Loucy (cell line): Measurements from ENCODE around the gene SVOPL.

ENCODE experiments used
- H2AFZ ChIP-seq: fragments of 200-600 bp; sonication (generic); 2 replicates; pipeline ENCODE4 v1.6.0; 2016; ENCODE audit warnings: antibody characterized with exemption, mild to moderate bottlenecking, low read length, moderate library complexity
- H3F3A ChIP-seq: fragments of 200-600 bp; 2 replicates; pipeline ENCODE4 v1.6.0; 2016; ENCODE audit warnings: antibody characterized with exemption, low read depth, mild to moderate bottlenecking
- H3K27me3 ChIP-seq: fragments of 200-600 bp; sonication (generic); 2 replicates; pipeline ENCODE4 v1.6.1; 2014; ENCODE audit warnings: low read length, mild to moderate bottlenecking; ENCODE audit not compliant: insufficient read depth, poor library complexity, severe bottlenecking
- H3K36me3 ChIP-seq: fragments of 200-600 bp; sonication (generic); 2 replicates; pipeline ENCODE4 v1.6.1; 2016; ENCODE audit warnings: low read length; ENCODE audit not compliant: insufficient read depth
- H3K4me1 ChIP-seq: fragments of 200-600 bp; sonication (generic); 2 replicates; pipeline ENCODE4 v1.5.1; 2014; ENCODE audit warnings: low read length, mild to moderate bottlenecking; ENCODE audit not compliant: insufficient read depth, poor library complexity, severe bottlenecking
- H3K4me2 ChIP-seq: fragments of 200-600 bp; sonication (generic); 2 replicates; pipeline ENCODE4 v1.6.0; 2014; ENCODE audit warnings: antibody characterized with exemption, low read length, low read depth, mild to moderate bottlenecking; ENCODE audit not compliant: poor library complexity, severe bottlenecking
- H3K4me3 ChIP-seq: fragments of 200-600 bp; sonication (generic); 2 replicates; pipeline ENCODE4 v1.5.1; 2014; ENCODE audit warnings: low read length, mild to moderate bottlenecking, mixed read lengths; ENCODE audit not compliant: poor library complexity, severe bottlenecking
- H3K79me2 ChIP-seq: fragments of 200-600 bp; sonication (generic); 2 replicates; pipeline ENCODE4 v1.6.1; 2014; ENCODE audit warnings: low read length; ENCODE audit not compliant: insufficient read depth
- H3K9ac ChIP-seq: fragments of 200-600 bp; sonication (generic); 2 replicates; pipeline ENCODE4 v1.6.0; 2014; ENCODE audit warnings: mild to moderate bottlenecking, low read depth, low read length, moderate library complexity; ENCODE audit not compliant: poor library complexity, severe bottlenecking
- H3K9me2 ChIP-seq: fragments of 200-600 bp; sonication (generic); replicated peaks from 2 replicates; pipeline ENCODE4 v1.6.1; 2016; ENCODE audit warnings: low read depth, low read length, mixed read lengths
- H3K9me3 ChIP-seq: fragments of 200-600 bp; sonication (generic); 2 replicates; pipeline ENCODE4 v1.6.1; 2014; ENCODE audit warnings: mild to moderate bottlenecking, antibody characterized with exemption, low read length, low read depth; ENCODE audit not compliant: insufficient read depth
- H4K20me1 ChIP-seq: fragments of 200-600 bp; sonication (generic); 2 replicates; pipeline ENCODE4 v1.6.0; 2014; ENCODE audit warnings: antibody characterized with exemption, low read length, mild to moderate bottlenecking; ENCODE audit not compliant: insufficient read depth, poor library complexity, severe bottlenecking
- EZH2phosphoT487 ChIP-seq: fragments of 200-600 bp; IDR thresholded peaks from 2 replicates; pipeline ENCODE4 v1.6.1; 2018; ENCODE audit warnings: antibody characterized with exemption, mild to moderate bottlenecking, moderate library complexity, borderline replicate concordance
- TF ChIP-seq, protein P1 (sequence below): fragments of 200-600 bp; sonication (generic); conservative IDR thresholded peaks from 2 replicates; pipeline ENCODE4 v1.5.1; 2014; ENCODE audit warnings: mild to moderate bottlenecking, antibody characterized with exemption, low read length

SVOPL gene

DNA sequence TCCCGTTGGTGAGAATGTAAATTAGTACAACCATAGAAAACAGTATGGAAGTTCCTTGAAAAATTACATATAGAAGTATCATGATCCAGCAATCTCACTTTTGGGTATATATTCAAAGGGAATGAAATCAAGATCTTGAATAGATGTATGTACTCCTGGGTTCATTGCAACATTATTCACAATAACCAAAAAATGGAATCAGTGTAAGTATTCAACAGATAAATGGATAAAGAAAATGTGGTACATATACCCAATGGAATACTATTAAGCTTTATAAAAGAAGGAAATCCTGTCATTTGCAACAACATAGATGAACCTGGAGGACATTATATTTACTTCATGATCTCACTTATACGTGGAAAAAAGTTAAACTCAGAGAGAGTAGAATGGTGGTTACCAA is 154.3 kb downstream of the SVOPL start:
- Histone ChIP-seq H3K4me2 (no peak overlapping the region), H3K4me3 (no peak overlapping the region), H3K4me1 (no peaks in the 10 kb centered on the region), H3K36me3 (peaks cover 93% of the 10 kb centered on the region), H3F3A (no peaks in the 10 kb centered on the region), H3K9me3 (no peaks in the 10 kb centered on the region), H4K20me1 (no peaks in the 10 kb centered on the region), H3K79me2 (peaks cover 6% of the 10 kb centered on the region; the same call in 1 of the 2 replicates), H3K9me2 (no peaks in the 10 kb centered on the region), H3K9ac (no peak overlapping the region), H3K27me3 (no peaks in the 10 kb centered on the region), H2AFZ (no peak overlapping the region)
- TF ChIP-seq, protein P1, sequence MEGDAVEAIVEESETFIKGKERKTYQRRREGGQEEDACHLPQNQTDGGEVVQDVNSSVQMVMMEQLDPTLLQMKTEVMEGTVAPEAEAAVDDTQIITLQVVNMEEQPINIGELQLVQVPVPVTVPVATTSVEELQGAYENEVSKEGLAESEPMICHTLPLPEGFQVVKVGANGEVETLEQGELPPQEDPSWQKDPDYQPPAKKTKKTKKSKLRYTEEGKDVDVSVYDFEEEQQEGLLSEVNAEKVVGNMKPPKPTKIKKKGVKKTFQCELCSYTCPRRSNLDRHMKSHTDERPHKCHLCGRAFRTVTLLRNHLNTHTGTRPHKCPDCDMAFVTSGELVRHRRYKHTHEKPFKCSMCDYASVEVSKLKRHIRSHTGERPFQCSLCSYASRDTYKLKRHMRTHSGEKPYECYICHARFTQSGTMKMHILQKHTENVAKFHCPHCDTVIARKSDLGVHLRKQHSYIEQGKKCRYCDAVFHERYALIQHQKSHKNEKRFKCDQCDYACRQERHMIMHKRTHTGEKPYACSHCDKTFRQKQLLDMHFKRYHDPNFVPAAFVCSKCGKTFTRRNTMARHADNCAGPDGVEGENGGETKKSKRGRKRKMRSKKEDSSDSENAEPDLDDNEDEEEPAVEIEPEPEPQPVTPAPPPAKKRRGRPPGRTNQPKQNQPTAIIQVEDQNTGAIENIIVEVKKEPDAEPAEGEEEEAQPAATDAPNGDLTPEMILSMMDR = no peak
- TF ChIP-seq EZH2phosphoT487 = no peak

DNA sequence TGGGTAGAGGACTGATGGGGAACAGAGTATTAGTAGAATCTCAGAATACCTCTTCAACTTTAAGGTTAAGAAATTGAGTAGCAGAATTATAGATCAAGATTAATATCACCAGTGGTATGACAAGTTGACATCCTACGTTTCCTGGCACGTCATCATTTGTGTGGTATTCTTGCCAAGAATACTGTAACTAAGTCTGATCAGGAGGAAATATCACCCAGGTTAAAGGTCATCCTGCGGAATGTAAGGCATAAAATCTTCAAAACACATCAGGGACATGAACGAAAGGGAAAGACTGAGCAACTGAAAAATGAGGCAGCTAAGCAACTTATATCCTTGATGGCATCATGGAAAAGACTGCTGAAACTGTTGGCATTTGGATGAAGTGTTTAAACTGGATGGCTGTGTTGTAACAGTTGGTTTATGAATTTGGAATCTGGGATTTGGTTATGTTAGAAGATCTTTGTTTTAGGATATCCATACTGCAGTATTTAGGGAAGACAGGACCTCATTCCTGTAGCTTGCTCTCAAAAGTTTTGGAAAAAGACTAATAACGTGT is 155.0 kb downstream of the SVOPL start:
- no peaks in the 10 kb centered on the region for H3K27me3 ChIP-seq
- H3F3A ChIP-seq = no peaks in the 10 kb centered on the region
- no peaks in the 10 kb centered on the region for H3K9me2 ChIP-seq
- H3K9ac ChIP-seq = no peak overlapping the region
- peaks cover 6% of the 10 kb centered on the region; the same call in 1 of the 2 replicates for H3K79me2 ChIP-seq
- no peaks in the 10 kb centered on the region for H3K9me3 ChIP-seq
- no peaks in the 10 kb centered on the region for H3K4me1 ChIP-seq
- no peaks in the 10 kb centered on the region for H4K20me1 ChIP-seq
- no peak overlapping the region for H3K4me2 ChIP-seq
- H3K4me3 ChIP-seq = no peak overlapping the region
- H3K36me3 ChIP-seq = peaks cover 93% of the 10 kb centered on the region
- H2AFZ ChIP-seq = no peak overlapping the region
- TF ChIP-seq, protein P1 = no peak
- TF ChIP-seq EZH2phosphoT487 = no peak

DNA sequence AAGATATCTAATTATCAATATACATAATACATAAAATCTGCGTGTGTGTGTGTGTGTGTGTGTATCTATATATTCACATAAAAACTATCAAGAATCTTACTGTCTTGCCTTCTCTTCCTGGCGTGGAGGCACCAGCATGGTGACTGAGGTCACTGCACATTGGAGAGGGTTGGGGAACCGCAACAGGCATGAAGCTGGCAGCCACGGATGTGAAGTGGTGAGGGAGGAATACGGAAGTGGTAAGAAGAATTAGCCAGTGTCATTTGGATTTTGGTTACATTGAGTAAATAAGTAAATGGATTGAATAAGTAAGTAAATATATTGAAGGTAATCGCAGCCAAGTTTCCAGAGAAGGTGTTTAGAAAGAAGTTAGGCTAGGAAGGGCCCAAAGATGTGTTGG is 156.0 kb downstream of the SVOPL start:
- Histone ChIP-seq H3K9me2 (no peaks in the 10 kb centered on the region), H4K20me1 (no peaks in the 10 kb centered on the region), H3K4me1 (no peaks in the 10 kb centered on the region), H3K4me2 (no peak overlapping the region), H3K9me3 (no peaks in the 10 kb centered on the region), H3K9ac (no peak overlapping the region), H3K79me2 (peaks cover 6% of the 10 kb centered on the region; the same call in 1 of the 2 replicates), H3K4me3 (no peak overlapping the region), H3K27me3 (no peaks in the 10 kb centered on the region), H3F3A (no peaks in the 10 kb centered on the region), H3K36me3 (peaks cover 93% of the 10 kb centered on the region), H2AFZ (no peak overlapping the region)
- TF ChIP-seq, protein P1 = no peak
- TF ChIP-seq EZH2phosphoT487 = no peak
